Umbilical cord (tissue), 2 donors: Measurements from ENCODE around the gene DUOXA1. TPM values are rescaled to one million over a fixed set of nuclear protein-coding genes. Genes with fewer than 3 reads are reported as not detected.
"Not testable (repeated sequence)": the region's sequence is repeated elsewhere in the genome, so short reads cannot be mapped to it uniquely, and the experiment has no call there.

Experiments used
- DNase-seq: peaks from one replicate; pipeline ENCODE4 v3.0.0-alpha.2; 2015; ENCODE audit warnings: low spot score
- total RNA-seq: library from RNA; depleted of rRNA; stranded (reverse); fragments of >200 nt; gene quantifications from one replicate; pipeline ENCODE4 v1.2.3, GENCODE V29; 2014; ENCODE audit warnings: low replicate concordance; ENCODE audit not compliant: insufficient read depth

DUOXA1 gene
- total RNA-seq, 1 donor from 2014 or later: 3.1 TPM

DNA sequence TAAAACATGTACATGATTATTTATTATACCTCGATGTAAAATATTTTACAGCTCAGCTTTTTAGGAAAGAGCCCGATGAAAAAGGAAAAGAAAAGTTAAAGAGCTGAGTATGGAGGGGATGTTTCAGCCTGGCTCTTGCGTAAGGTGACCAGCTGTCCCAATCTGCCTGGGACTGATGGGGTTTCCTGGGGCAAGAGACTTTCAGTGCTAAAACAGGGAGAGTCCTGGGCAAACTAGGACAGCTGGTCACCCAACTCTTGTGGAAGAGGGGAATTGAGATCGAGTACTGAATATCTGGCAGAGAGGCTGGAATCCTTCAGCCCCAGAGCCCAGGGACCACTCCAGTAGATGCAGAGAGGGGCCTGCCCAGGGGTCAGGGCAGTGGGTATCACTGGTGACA lies 36.7 kb downstream of the DUOXA1 start:
- no peak for DNase-seq

DNA sequence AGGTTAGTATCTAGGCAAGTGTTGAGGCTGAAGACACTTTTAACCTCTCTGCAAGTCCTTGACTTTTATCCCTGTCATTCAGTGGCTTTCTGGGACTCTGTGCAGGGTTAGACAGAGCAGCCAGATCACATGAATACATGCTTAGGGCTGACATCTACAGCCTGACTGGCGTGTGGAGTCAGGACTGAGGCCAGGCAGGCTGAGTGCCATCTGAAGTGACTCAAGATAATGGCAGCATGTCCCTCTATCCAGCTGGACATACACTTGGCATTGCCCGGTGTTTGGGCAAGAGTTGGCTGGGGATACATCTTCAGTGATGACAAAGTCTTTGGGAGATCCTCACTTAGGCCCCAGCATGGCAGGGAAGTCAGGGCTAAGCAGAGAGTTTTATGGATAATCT lies 38.1 kb downstream of the DUOXA1 start:
- no peak for DNase-seq

DNA sequence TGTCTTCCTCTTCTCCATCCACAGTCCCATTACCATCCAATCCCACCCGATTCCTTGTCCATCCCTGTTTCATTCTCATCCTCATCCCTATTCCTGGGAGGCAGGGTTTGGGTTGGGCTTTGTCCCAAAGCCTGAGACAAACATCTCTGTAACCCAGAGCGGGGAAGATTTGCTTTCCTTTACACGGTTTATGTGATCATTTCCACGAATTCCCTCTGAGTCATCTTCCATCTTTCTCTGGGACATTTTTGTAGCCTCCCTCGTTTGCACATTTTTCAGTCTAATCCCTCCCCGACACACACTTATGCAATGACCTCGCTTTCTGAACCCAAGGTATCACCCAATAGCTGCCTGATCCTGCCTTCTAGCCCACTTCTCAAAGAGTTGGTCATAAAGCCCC lies 38.5 kb downstream of the DUOXA1 start:
- DNase-seq: peak; percentile 72

DNA sequence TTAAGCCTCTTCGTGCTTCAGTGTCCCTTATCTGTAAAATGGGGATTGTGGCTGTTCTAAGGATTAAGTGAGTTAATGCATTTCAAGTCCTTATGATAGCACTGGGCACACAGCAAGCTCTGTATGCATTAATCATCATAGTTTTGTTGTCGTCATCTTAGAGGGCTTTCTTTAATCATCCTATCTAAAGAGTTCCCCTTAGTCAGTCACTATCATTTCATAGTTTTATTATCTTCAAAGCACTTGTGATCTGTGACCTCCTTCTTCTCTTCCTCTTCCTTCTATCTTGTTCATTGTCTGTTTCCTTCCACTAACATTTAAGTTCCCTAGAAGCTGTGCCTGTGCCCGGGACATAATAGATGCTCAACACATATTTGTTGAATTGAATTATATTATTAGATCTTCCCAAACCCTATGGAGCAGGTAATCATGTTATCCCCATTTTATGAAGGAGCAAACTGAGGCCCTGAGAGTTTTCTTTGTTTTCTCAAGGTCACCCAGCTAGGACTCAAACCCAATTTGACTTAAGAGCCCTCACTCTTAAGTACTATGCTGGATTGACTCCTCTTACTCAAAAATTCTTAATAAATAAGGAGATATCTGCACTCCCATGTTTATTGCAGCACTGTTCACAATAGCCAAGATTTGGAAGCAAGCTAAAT lies 39.8 kb downstream of the DUOXA1 start:
- peak; percentile 94 for DNase-seq

DNA sequence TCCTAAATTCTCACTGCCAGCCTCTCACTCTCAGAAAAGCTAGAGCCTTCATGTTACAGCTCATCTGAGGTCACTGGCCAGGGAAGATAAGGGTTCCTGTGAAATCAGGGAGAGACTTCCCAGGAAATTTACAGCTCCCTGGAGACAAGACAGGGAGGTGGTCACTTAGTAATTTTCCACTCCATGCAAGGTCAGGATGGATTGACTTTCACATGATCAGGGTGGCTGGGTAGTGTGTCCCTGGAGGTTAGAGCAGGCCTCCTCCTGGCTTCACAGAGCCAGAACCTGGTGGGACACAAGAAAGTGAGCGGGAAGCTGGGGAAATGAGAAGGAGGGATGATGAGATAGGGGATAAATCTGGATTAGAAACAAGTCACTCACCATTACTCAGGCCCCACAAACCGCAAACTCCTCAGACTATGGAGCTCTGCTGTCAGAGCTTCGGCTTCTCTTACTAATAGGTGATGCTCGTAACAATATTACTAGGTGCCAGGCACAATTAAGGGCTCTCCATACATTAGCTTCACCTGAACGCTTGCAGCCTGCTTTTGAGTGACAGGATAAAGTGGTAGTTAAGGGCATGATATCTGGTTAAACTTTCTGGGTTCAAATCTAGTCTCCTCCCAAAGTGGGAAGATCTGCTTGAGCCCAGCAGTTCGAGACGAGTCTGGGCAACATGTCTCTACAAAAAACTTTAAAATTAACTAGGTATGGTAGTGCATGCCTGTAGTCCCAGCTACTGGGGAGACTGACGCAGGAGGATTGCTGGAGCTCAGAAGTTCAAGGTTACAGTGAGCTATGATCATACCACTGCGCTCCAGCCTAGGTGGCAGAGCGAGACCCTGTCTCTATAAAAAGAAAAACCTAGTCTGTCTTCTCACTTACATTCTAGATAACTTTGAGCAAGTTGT lies 40.6 kb downstream of the DUOXA1 start:
- DNase-seq: peak; percentile 85

DNA sequence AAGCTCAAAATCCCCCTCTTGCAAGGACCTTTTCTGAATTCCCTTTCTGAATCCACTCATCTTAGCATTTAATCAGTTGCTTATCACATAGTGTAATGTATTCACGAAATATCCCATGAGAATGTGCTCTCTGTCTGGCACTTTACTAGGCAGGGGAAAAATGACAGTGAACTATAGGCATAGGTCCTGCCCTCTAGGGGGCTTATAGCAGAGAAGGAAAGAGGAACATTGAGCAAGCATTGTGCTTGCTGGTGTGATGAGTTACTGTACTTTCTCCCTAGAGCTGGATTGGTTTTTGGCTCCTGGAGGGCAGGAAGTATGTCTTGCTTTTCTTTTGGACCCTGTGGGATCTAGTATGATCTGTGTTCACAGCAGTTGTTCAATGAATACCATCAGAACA lies 42.2 kb downstream of the DUOXA1 start:
- peak; percentile 34 for DNase-seq

DNA sequence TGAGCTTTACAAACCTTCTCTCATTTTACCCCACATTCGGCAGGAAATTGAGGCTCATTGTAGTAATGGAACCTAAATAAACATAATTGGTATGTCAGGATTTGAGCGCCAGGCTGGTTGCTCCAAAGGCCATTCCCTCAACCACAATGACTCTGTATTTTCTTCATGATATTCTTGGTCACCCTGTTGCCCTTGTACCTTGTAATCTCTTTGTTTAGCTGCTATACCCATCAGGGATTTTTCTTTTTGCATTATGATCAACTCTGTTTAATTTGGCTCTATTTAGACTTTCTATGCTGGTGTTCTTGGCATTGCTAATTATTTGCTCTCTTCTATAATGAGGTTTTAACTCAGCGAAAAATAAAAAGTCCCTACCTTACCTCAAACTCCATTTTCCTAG lies 45.5 kb downstream of the DUOXA1 start:
- DNase-seq: no peak

DNA sequence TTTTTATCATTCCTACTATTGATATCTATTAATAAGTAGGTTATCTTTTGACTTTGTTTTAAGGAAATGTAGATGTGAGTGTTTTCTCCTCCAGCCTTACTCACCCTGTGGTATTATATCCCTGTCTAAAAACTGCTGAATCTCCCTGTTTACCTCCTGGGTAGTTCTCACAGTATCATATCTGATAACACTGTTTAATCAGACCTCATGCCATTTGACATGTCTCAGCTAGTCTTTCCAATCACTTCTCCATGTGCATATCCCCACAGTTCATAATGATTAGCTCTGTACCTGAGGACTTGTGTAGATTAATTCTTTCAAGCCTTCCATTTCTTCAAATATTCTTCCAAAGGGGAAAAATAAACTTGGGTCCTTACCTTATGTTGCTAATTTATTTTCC lies 46.5 kb downstream of the DUOXA1 start:
- DNase-seq: no peak

DNA sequence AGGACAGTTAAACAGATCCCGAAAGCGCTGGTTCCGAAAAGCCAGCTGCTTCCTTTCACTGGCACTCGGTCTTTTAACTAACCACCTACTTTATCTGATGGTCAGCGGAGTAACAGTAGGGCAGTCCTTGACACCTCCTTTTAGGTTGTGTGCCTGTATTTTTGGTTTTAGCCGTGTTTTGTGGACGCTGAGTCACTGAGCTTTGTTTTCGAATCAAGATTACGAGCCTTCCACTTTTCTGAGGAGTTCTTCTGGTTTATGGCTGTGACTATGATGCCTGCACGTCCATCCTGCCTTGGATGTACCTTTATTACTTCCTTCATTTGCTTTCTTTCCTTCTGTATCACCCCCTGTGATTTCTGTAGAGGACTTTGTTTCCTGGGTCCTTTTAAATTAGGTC lies 47.3 kb downstream of the DUOXA1 start:
- not testable (repeated sequence) for DNase-seq

DNA sequence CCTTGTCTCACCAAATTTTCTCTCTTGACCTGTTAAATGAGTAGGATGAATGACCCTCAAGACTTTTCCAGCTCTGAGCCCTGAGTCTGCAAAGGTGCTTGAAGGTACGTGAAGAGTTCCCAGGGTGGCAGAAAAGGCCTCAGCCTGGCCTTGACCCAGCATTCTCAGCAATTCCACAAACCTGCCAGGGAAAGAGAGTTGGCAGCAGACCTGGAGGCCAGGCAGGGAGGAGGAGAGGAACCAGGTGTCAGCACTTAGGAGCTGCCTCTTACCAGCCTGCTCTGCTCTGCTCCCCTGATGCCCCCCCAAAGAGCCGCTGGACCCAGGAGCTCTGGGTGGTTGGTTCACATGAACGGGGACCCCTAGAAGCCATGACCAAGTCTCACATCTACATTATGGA lies 49.1 kb downstream of the DUOXA1 start:
- not testable (repeated sequence) for DNase-seq

DNA sequence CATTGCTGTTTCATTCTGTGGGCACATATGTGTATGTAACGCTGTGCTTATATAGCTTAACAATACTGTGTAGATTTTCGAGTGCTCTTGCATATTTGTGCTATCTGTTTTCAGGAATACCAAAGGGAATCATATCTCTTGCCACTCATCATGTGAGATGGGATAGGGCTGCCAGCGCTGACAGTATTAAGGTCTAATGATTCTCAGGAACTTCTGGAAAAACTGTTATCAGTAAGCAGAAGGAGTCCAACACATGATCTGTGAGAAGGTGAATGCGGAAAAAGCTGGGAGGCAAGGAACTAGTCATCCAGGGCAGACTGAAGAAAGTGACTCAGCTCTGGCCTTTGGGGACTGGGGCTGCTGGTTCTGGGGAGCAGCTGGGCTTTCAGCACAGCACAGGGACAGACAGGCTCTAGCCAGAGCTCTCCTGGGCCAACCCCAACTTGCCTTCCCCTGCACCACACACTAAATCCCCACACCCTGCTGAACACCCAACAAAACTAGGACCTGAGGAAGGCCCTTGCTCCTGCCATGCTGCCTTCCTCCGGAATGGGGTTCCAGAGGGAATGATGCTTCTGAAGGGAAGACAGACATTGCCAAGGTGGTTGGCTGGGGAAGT lies 49.9 kb downstream of the DUOXA1 start:
- peak; percentile 52 for DNase-seq

DNA sequence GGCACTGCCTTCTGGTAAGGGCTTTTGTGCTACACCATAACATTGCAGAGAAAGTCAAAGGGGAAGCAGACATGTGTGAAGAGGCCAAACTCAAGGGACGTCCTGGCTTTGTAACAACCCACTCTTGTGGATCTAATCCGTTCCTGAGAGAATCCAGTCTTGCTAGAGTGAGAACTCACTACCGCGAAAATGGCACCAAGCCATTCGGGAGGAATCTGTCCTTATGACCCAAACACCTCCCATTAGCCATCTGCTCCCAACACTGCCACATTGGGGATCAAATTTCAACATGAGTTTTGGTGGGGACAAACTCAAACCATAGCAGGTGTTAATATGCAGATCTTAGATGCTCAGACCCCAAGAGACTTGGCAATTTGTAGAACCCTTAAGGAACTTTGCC lies 50.5 kb downstream of the DUOXA1 start:
- DNase-seq: not testable (repeated sequence)

DNA sequence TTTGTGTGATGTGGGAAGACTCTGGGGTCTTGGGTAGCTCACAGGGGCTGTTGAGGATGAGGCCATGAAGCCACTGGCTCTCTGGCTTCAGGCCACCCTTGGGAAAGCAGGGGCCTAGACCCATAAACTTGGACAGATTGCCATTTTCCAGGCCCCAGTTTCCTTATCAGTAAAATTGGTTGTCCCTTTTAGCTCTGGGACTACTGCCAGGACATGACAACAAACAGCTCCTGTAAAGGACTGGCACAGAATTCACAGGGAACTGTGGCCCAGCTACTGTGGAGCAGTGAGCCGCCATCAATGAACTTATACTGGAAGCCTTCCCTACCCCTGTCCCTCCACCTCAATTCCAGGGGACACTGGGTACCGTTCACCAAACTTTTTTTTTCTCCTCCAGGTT lies 52.3 kb downstream of the DUOXA1 start:
- not testable (repeated sequence) for DNase-seq

DNA sequence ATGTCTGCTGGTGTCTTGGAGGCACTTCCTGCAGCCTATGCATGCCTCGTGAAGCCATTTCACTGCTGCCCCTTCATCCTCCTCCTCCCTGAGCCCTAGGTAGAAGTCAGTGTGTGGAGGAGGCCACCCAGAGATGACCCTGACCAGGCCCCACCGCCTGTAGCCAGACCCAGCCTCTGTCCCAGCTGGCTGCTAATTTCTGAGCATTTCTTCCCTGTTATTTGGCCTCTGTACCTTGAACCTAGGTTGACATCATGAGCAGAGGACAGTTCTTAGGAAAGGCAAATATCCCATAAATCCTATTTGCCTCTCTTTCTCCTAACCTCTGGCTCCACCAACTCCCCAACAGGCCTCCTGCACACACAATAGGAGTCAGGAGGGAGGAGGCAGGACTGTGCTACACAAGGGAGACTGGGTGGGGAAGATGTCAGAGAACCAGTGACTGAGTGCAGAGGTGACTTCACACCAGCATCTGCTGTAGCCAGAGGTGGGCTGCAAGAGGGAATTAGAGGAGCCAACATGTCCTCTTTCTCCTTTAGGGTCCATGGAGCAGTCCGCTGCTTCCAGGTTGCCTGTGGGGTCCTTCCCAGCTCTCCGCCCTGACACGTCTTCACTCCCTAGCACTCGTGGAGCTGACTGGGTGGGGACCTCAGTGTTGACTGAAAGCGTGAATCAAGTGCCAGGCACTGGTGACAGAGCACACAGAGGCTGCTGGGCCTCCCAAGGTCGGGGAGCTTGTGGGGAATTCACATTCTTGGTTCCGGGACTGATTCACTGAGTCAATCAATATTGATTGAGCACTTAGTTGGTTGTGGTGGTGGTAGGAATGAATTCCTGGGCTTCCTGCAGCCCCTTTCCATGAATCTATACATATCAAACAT lies 54.0 kb downstream of the DUOXA1 start:
- not testable (repeated sequence) for DNase-seq

DNA sequence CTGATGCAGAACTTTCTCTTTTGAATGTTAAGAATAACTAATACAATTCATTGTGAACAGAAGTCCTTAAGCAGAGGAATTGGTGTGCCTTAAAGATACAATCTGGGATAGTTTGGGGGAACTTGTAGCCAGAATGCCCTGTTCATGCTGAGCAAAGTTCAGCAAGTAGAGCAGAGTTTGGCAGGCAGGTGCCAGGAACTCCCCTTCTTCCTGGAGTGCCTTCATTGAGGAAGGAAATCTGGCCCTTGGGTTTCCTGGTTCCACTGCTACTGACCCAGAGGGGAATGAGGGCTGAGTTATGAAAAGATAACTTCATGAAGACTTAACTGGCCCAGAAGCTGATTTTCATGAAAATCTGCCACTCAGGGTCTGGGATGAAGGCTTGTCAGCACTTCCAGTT lies 56.1 kb downstream of the DUOXA1 start:
- DNase-seq: not testable (repeated sequence)

DNA sequence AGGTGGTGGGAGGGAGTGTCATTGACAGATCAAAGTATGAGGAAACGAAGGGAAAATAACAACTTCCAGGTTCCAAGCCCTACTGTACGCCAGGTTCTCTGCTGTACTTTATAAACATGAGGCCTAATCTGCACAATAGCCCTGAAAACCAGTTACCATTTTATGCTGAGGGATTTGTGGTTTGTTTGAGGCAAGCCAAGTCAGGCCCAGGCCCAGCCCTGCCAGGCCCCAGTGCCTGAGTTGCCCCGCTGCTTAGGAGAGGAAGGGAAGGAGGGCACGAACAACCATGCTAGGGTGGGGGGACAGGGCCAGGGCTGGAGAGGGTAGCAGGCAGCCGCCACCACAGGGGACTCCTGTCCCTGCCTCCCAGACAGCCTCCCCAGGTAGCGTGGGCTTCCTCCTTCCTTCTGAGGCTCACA lies 59.7 kb downstream of the DUOXA1 start:
- DNase-seq: not testable (repeated sequence)

Other genes with a start within 250 kb of the DUOXA1 start
- 2.6 TPM for gene TERB2, start 173.2 kb downstream of the DUOXA1 start, total RNA-seq
- 9.4 TPM for gene SORD, start 106.7 kb downstream of the DUOXA1 start, total RNA-seq
- 1.2 TPM for gene DUOX2, start 15.7 kb downstream of the DUOXA1 start, total RNA-seq
- 3.9 TPM for gene DUOXA2, start 15.6 kb downstream of the DUOXA1 start, total RNA-seq
- 5.8 TPM for gene DUOX1, start 115 bp upstream of the DUOXA1 start, total RNA-seq
- 24.1 TPM for gene SHF, start 58.1 kb upstream of the DUOXA1 start, total RNA-seq
- gene SLC28A2, start 122.4 kb upstream of the DUOXA1 start, total RNA-seq: not detected
- gene GATM, start 248.7 kb upstream of the DUOXA1 start, total RNA-seq: 251 TPM